ENCODE results near the gene CSTF2T.

Gene CSTF2T

DNA sequence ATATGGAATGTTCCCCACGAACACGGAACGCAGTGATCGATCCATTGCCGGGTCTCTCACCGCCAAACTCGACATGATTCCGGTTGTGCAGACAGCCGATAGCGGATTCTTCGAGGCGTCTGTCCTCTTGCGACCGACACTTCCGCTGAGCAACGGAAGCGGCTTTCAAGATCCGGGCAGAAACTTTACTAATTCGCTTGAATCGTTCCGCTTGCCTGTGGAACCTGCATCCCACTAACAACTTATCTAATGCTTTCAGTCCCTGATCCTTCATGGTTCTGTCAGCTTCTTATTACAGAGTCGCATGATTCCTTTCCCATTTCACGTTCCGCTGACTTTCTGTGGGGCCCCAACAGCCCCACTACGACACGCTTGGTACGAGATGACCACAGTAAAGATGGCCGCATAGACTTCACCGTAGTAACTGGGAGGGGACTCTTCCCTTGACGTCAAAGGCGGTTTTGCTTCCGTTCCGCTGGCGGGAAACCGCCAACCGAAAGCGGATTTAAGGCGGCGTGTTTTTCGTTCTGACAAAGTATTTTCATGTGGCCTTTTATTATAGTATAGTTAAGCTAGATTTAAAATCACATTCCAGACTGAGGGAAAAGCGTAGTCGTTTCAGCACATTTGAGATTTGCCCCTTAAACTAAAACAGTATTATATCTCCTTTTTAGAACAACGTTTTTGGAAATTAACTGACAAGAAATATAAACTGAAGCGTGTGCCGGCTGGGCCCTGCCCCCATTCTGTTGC, at the start of gene CSTF2T (continued):
- TF ChIP-seq, protein P1, sequence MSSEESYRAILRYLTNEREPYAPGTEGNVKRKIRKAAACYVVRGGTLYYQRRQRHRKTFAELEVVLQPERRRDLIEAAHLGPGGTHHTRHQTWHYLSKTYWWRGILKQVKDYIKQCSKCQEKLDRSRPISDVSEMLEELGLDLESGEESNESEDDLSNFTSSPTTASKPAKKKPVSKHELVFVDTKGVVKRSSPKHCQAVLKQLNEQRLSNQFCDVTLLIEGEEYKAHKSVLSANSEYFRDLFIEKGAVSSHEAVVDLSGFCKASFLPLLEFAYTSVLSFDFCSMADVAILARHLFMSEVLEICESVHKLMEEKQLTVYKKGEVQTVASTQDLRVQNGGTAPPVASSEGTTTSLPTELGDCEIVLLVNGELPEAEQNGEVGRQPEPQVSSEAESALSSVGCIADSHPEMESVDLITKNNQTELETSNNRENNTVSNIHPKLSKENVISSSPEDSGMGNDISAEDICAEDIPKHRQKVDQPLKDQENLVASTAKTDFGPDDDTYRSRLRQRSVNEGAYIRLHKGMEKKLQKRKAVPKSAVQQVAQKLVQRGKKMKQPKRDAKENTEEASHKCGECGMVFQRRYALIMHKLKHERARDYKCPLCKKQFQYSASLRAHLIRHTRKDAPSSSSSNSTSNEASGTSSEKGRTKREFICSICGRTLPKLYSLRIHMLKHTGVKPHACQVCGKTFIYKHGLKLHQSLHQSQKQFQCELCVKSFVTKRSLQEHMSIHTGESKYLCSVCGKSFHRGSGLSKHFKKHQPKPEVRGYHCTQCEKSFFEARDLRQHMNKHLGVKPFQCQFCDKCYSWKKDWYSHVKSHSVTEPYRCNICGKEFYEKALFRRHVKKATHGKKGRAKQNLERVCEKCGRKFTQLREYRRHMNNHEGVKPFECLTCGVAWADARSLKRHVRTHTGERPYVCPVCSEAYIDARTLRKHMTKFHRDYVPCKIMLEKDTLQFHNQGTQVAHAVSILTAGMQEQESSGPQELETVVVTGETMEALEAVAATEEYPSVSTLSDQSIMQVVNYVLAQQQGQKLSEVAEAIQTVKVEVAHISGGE (tag by site-specific recombination; conservative IDR thresholded peaks at IDR 0.05; ENCODE audit: low read depth) = peak; percentile 100
- TF ChIP-seq, protein P2, sequence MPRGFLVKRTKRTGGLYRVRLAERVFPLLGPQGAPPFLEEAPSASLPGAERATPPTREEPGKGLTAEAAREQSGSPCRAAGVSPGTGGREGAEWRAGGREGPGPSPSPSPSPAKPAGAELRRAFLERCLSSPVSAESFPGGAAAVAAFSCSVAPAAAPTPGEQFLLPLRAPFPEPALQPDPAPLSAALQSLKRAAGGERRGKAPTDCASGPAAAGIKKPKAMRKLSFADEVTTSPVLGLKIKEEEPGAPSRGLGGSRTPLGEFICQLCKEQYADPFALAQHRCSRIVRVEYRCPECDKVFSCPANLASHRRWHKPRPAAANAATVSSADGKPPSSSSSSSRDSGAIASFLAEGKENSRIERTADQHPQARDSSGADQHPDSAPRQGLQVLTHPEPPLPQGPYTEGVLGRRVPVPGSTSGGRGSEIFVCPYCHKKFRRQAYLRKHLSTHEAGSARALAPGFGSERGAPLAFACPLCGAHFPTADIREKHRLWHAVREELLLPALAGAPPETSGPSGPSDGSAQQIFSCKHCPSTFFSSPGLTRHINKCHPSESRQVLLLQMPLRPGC (tag by site-specific recombination; IDR thresholded peaks at IDR 0.05) = peak; percentile 91
- no peak for TF ChIP-seq ZNF785 (tag by site-specific recombination; IDR thresholded peaks at IDR 0.05)
- TF ChIP-seq ZEB2 (tag by site-specific recombination; IDR thresholded peaks at IDR 0.05) = peak; percentile 97
- TF ChIP-seq, protein P3, sequence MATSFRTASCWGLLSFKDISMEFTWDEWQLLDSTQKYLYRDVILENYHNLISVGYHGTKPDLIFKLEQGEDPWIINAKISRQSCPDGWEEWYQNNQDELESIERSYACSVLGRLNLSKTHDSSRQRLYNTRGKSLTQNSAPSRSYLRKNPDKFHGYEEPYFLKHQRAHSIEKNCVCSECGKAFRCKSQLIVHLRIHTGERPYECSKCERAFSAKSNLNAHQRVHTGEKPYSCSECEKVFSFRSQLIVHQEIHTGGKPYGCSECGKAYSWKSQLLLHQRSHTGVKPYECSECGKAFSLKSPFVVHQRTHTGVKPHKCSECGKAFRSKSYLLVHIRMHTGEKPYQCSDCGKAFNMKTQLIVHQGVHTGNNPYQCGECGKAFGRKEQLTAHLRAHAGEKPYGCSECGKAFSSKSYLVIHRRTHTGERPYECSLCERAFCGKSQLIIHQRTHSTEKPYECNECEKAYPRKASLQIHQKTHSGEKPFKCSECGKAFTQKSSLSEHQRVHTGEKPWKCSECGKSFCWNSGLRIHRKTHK (tag by site-specific recombination; IDR thresholded peaks at IDR 0.05) = no peak
- peak; percentile 70; the same call in 1 of the 2 replicates for TF ChIP-seq MZF1 (tag by site-specific recombination; IDR thresholded peaks at IDR 0.05; ENCODE audit: borderline replicate concordance)
- 0 out of 2 replicates have a peak, but pooled peaks have one; percentile 53 for TF ChIP-seq SALL2 (tag by site-specific recombination; IDR thresholded peaks at IDR 0.05; ENCODE audit: borderline replicate concordance)
- no peak for TF ChIP-seq HOXD13 (CRISPR knock-in tag; IDR thresholded peaks at IDR 0.05; ENCODE audit: borderline replicate concordance)
- 0 out of 2 replicates have a peak, but pooled peaks have one; percentile 62 for TF ChIP-seq ZBTB7A (tag by site-specific recombination; IDR thresholded peaks at IDR 0.05; ENCODE audit: low read depth)
- TF ChIP-seq ZNF473 (tag by site-specific recombination; IDR thresholded peaks at IDR 0.05) = no peak
- TF ChIP-seq ZNF335 (tag by site-specific recombination; conservative IDR thresholded peaks at IDR 0.05) = peak; percentile 72
- no peak for TF ChIP-seq ZBTB1 (tag by site-specific recombination; IDR thresholded peaks at IDR 0.05)
- peak; percentile 80 for TF ChIP-seq ZNF24 (tag by site-specific recombination; IDR thresholded peaks at IDR 0.05)
- TF ChIP-seq, protein P4, sequence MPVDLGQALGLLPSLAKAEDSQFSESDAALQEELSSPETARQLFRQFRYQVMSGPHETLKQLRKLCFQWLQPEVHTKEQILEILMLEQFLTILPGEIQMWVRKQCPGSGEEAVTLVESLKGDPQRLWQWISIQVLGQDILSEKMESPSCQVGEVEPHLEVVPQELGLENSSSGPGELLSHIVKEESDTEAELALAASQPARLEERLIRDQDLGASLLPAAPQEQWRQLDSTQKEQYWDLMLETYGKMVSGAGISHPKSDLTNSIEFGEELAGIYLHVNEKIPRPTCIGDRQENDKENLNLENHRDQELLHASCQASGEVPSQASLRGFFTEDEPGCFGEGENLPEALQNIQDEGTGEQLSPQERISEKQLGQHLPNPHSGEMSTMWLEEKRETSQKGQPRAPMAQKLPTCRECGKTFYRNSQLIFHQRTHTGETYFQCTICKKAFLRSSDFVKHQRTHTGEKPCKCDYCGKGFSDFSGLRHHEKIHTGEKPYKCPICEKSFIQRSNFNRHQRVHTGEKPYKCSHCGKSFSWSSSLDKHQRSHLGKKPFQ (tag by site-specific recombination; IDR thresholded peaks at IDR 0.05) = no peak
- peak; percentile 72 for TF ChIP-seq ZNF660 (tag by site-specific recombination; IDR thresholded peaks at IDR 0.05)
- TF ChIP-seq ZNF548 (tag by site-specific recombination; IDR thresholded peaks at IDR 0.05) = no peak
- no peak for TF ChIP-seq ZNF311 (tag by site-specific recombination; IDR thresholded peaks at IDR 0.05; ENCODE audit: borderline replicate concordance)
- TF ChIP-seq ZNF600 (tag by site-specific recombination; IDR thresholded peaks at IDR 0.05) = peak; percentile 42; the same call in 1 of the 2 replicates
- TF ChIP-seq ZSCAN16 (tag by site-specific recombination; IDR thresholded peaks at IDR 0.05) = no peak
- TF ChIP-seq ZNF843 (tag by site-specific recombination; IDR thresholded peaks at IDR 0.05) = peak; percentile 77; the same call in 1 of the 2 replicates
- no peak for TF ChIP-seq ZNF544 (tag by site-specific recombination; IDR thresholded peaks at IDR 0.05)
- no peak for TF ChIP-seq ZNF48 (tag by site-specific recombination; IDR thresholded peaks at IDR 0.05)
- TF ChIP-seq ZNF302 (tag by site-specific recombination; IDR thresholded peaks at IDR 0.05; ENCODE audit: low read depth) = 0 out of 2 replicates have a peak, but pooled peaks have one; percentile 41
- TF ChIP-seq ZNF10 (tag by site-specific recombination; IDR thresholded peaks at IDR 0.05) = peak; percentile 69
- TF ChIP-seq ZNF596 (tag by site-specific recombination; IDR thresholded peaks at IDR 0.05) = no peak
- TF ChIP-seq GFI1B (tag by site-specific recombination; IDR thresholded peaks at IDR 0.05) = 0 out of 2 replicates have a peak, but pooled peaks have one; percentile 20
- TF ChIP-seq BCL11B (tag by site-specific recombination; IDR thresholded peaks at IDR 0.05; ENCODE audit: low read depth) = no peak
- 0 out of 2 replicates have a peak, but pooled peaks have one; percentile 55 for TF ChIP-seq ZSCAN23 (tag by site-specific recombination; IDR thresholded peaks at IDR 0.05)
